Esophagus squamous epithelium (tissue), 5 donors: ENCODE data around the gene TEX51. TPM values are rescaled to one million over a fixed set of nuclear protein-coding genes. Genes with fewer than 3 reads are reported as not detected.

Experiments
- DNase-seq: peaks from one replicate; lab custom pipeline; 2025; lab: John Stamatoyannopoulos, UW
- H3K27ac ChIP-seq, 4 donors: fragments of 200-600 bp; sonication (generic); one replicate each; pipeline ENCODE4 v1.5.1; 2016 to 2019; ENCODE audit warnings: mild to moderate bottlenecking in 1 of 4
- H3K27me3 ChIP-seq, 4 donors: fragments of 200-600 bp; sonication (generic); 1 replicate in 3 of 4; 2 replicates in 1 of 4; pipeline versions ENCODE4 v1.5.1 to v1.6.0; 2017 to 2021; ENCODE audit warnings: antibody characterized with exemption in 1 of 4
- H3K36me3 ChIP-seq, 3 donors: fragments of 200-600 bp; sonication (generic); one replicate each; pipeline ENCODE4 v1.5.1; 2016 to 2019
- H3K4me1 ChIP-seq, 3 donors: fragments of 200-600 bp; sonication (generic); one replicate each; pipeline ENCODE4 v1.5.1; 2017 to 2019
- H3K4me3 ChIP-seq, 4 donors: fragments of 200-600 bp; sonication (generic); 1 replicate in 3 of 4; 2 replicates in 1 of 4; pipeline ENCODE4 v1.5.1; 2016 to 2019; ENCODE audit warnings: mild to moderate bottlenecking in 2 of 4, moderate library complexity in 1 of 4
- H3K9me3 ChIP-seq, 3 donors: fragments of 200-600 bp; sonication (generic); one replicate each; pipeline ENCODE4 v1.5.1; 2016 to 2019
- POLR2A ChIP-seq, 4 donors: fragments of 450-650 bp; IDR thresholded peaks; one replicate each; pipeline ENCODE4 v1.6.1; 2017; ENCODE audit warnings: antibody characterized with exemption in 4 of 4, mild to moderate bottlenecking in 4 of 4, moderate library complexity in 3 of 4
- WGBS, 2 donors: methylation state at CpG; one replicate each; pipeline ENCODE4 v1.1.5; 2018; 5-methylcytosine and 5-hydroxymethylcytosine counted together
- intact Hi-C: fragments of 100-400 bp; cut with DNase I; formaldehyde crosslinking; loops from one replicate; pipeline ENCODE4 v1.15.0; 2022
- total RNA-seq, 4 donors: library from RNA; depleted of rRNA; stranded (reverse); fragments of >200 nt; gene quantifications; one replicate each; pipeline ENCODE4 v1.1.0, GENCODE V29; 2016
- TF ChIP-seq, protein P1 (sequence below), 6 experiments: fragments of 450-650 bp in 4 of 6; fragments of 200-600 bp in 2 of 6; sonication (generic) in 2 of 6; IDR thresholded peaks; one replicate each; pipeline ENCODE4 v1.5.1; 2016 to 2019; ENCODE audit warnings: antibody characterized with exemption in 6 of 6, mild to moderate bottlenecking in 4 of 6, moderate library complexity in 4 of 6
- donor health status: DM: yes; HTN: yes; CAD: no.

TEX51 gene
- total RNA-seq, 4 donors from 2014 or later: not detected

DNA sequence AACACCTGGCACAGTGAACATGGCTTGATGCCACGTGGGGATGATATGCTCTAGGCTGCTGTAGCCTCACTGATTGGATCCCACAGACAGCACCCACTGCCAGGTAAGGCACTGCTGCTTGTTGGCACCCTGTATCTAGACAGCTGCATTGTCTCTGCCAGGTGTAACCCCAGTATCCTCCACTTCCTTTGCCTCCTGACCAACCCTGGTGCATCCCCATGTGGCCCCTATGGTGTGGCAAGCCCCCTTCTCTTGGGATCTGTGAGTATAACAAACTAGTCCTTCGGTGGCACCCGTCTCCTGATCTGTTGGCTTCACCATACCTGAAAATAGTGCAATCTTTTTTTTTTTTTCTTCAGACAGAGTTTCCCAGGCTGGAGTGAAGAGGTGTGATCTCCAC lies 11.1 kb downstream of the TEX51 start:
- Histone ChIP-seq H3K36me3 (no peaks in the 10 kb centered on the region), H3K27ac (no peak overlapping the region), H3K4me3 (no peak overlapping the region), H3K27me3 (no peaks in the 10 kb centered on the region), H3K4me1 (no peaks in the 10 kb centered on the region), H3K9me3 (no peaks in the 10 kb centered on the region)
- no peak for DNase-seq
- 57 to 76% methylated on average over 3 of the region's 3 CpGs for WGBS, 2 donors
- intact Hi-C loops: no loop called here
- TF ChIP-seq, protein P1, sequence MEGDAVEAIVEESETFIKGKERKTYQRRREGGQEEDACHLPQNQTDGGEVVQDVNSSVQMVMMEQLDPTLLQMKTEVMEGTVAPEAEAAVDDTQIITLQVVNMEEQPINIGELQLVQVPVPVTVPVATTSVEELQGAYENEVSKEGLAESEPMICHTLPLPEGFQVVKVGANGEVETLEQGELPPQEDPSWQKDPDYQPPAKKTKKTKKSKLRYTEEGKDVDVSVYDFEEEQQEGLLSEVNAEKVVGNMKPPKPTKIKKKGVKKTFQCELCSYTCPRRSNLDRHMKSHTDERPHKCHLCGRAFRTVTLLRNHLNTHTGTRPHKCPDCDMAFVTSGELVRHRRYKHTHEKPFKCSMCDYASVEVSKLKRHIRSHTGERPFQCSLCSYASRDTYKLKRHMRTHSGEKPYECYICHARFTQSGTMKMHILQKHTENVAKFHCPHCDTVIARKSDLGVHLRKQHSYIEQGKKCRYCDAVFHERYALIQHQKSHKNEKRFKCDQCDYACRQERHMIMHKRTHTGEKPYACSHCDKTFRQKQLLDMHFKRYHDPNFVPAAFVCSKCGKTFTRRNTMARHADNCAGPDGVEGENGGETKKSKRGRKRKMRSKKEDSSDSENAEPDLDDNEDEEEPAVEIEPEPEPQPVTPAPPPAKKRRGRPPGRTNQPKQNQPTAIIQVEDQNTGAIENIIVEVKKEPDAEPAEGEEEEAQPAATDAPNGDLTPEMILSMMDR (IDR thresholded peaks at IDR 0.05): no peak
- no peak for TF ChIP-seq POLR2A (IDR thresholded peaks at IDR 0.05)

DNA sequence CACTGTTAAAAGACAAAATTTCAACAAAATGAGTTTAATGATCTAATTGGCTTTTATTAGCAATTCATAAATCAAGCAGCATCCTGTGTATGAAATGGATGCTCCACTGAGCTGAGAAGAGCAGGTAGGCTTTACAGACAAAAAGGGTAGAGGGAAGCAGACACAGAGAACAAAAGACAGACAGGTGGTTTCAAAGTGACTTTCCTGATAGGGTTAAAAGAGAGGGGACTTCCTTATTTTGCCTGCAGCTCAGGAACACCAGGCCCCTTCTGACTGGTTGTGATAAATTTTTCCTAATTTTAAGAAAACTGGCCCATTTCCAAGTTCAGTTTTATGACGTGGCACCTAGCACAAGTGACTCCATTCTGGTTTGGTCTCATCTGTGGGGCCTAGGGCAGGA lies 11.9 kb downstream of the TEX51 start:
- no peak for TF ChIP-seq POLR2A (IDR thresholded peaks at IDR 0.05)
- TF ChIP-seq, protein P1 (IDR thresholded peaks at IDR 0.05): no peak
- WGBS, 2 donors: 13 to 60% methylated on average over 1 of the region's 1 CpG
- intact Hi-C loops: no loop called here
- Histone ChIP-seq H3K4me1 (no peaks in the 10 kb centered on the region), H3K4me3 (no peak overlapping the region), H3K27me3 (no peaks in the 10 kb centered on the region), H3K9me3 (no peaks in the 10 kb centered on the region), H3K36me3 (no peaks in the 10 kb centered on the region), H3K27ac (no peak overlapping the region)
- DNase-seq: no peak

DNA sequence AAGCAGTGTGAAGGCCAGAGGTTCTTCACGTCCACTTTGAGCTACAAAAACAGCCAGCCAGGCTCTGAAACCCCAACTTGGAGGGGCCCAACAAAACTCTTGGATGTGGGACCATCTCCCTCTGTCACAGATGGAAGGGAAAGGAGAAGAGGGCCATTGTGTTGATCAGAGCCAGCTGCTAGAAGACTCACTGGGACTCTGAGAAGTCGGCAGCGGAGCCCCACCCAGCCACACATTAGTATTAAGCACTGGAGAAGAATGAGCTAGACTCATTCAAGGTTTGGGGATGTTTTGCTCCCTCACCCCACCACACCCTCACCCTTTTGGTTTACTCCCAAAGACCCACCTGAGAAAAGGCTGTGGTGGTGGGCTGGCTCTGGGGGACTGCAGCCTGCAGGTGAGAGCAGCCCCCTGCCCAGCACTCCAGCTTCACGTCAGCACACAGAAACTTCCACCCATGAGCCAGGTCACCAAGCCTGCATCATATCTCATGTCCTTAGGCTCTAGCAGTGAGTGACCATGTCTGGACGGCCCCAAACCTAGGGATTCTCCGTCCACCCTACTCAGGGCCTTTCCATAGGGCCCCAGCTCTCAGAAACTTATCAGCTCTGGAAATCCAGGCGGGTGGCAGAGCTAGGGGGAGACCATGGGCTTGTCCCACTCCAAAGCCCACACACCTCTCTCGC lies 12.6 kb downstream of the TEX51 start:
- Histone ChIP-seq H3K36me3 (no peaks in the 10 kb centered on the region), H3K27me3 (no peaks in the 10 kb centered on the region), H3K27ac (no peak overlapping the region), H3K9me3 (no peaks in the 10 kb centered on the region), H3K4me1 (no peaks in the 10 kb centered on the region), H3K4me3 (no peak overlapping the region)
- TF ChIP-seq, protein P1 (IDR thresholded peaks at IDR 0.05): no peak
- no peak for TF ChIP-seq POLR2A (IDR thresholded peaks at IDR 0.05)
- intact Hi-C loops: no loop called here
- 92 to 96% methylated on average over 3 to 5 of the region's 8 CpGs for WGBS, 2 donors
- DNase-seq: no peak

- H3K36me3 ChIP-seq: no peaks in the 10 kb centered on the region
- H3K9me3 ChIP-seq: no peaks in the 10 kb centered on the region
- DNase-seq: no peak
Observed at GRCh38 chr2:126912201-126912600, 13.5 kb downstream of the TEX51 start.

GRCh38 chr2:126913329-126913728 lies 14.6 kb downstream of the TEX51 start:
- Histone ChIP-seq H3K9me3 (no peaks in the 10 kb centered on the region), H3K27ac (no peak overlapping the region), H3K4me3 (no peak overlapping the region), H3K4me1 (no peaks in the 10 kb centered on the region), H3K36me3 (no peaks in the 10 kb centered on the region), H3K27me3 (no peaks in the 10 kb centered on the region)
- intact Hi-C loops: no loop called here
- TF ChIP-seq POLR2A (IDR thresholded peaks at IDR 0.05): no peak
- TF ChIP-seq, protein P1 (IDR thresholded peaks at IDR 0.05): no peak
- 40 to 50% methylated on average over 1 of the region's 2 CpGs for WGBS, 2 donors
- no peak for DNase-seq

More at GRCh38 chr2:126912201-126912600, 13.5 kb downstream of the TEX51 start:
- intact Hi-C loops: no loop called here
- no peak overlapping the region for H3K27ac ChIP-seq
- H3K4me1 ChIP-seq: no peaks in the 10 kb centered on the region
- 71 to 76% methylated on average over 7 of the region's 7 CpGs for whole genome bisulfite sequencing, 2 donors
- H3K27me3 ChIP-seq: no peaks in the 10 kb centered on the region
- no peak for TF ChIP-seq POLR2A (IDR thresholded peaks at IDR 0.05)
- TF ChIP-seq, protein P1 (IDR thresholded peaks at IDR 0.05): no peak
- no peak overlapping the region for H3K4me3 ChIP-seq
